Heart right ventricle (tissue), 16 donors: ENCODE data around the gene CUL2. TPM values are rescaled to one million over a fixed set of nuclear protein-coding genes. Genes with fewer than 3 reads are reported as not detected.

Experiments used
- ATAC-seq, 8 donors: fragments of 200-7000 bp; cut with Tn5 transposase; one replicate each; pipeline ENCODE4 v1.9.1; 2020; ENCODE audit warnings: mild to moderate bottlenecking in 8 of 8, moderate library complexity in 8 of 8, moderate number of reproducible peaks in 1 of 8
- DNase-seq, 2 donors: peaks; one replicate each; pipeline ENCODE4 v3.0.0-alpha.2; 2020
- H3K27ac ChIP-seq, 10 donors: fragments of 200-600 bp; sonication (generic) in 2 of 10; one replicate each; pipeline versions ENCODE4 v1.5.0 to v1.8.0; 2020 to 2022; ENCODE audit warnings: mild to moderate bottlenecking in 3 of 10
- H3K27me3 ChIP-seq, 7 donors: fragments of 200-600 bp; one replicate each; pipeline ENCODE4 v1.8.0; 2021 to 2022; ENCODE audit warnings: mild to moderate bottlenecking in 2 of 7
- H3K36me3 ChIP-seq, 9 donors: fragments of 200-600 bp; sonication (generic) in 1 of 9; one replicate each; pipeline versions ENCODE4 v1.5.0 to v1.8.0; 2020 to 2022; ENCODE audit warnings: mild to moderate bottlenecking in 2 of 9
- H3K4me1 ChIP-seq, 9 donors: fragments of 200-600 bp; sonication (generic) in 1 of 9; one replicate each; pipeline versions ENCODE4 v1.5.0 to v1.8.0; 2020 to 2022; ENCODE audit warnings: mild to moderate bottlenecking in 4 of 9
- H3K4me3 ChIP-seq, 10 donors: fragments of 200-600 bp; sonication (generic) in 2 of 10; one replicate each; pipeline versions ENCODE4 v1.5.0 to v1.8.0; 2020 to 2022; ENCODE audit warnings: mild to moderate bottlenecking in 7 of 10, moderate library complexity in 2 of 10
- H3K9me3 ChIP-seq, 11 donors: fragments of 200-600 bp in 10 of 11; sonication (generic) in 2 of 11; one replicate each; pipeline versions ENCODE4 v1.5.0 to v1.8.0; 2013 to 2022; ENCODE audit warnings: mild to moderate bottlenecking in 2 of 11, control low read depth in 1 of 11, moderate library complexity in 1 of 11
- WGBS, 2 donors: extraction: QIAGEN DNeasy Blood & Tissue Kit; methylation state at CpG; one replicate each; pipeline ENCODE4 v1.1.7; 2013; ENCODE audit warnings: inconsistent platforms in 1 of 2; 5-methylcytosine and 5-hydroxymethylcytosine counted together
- intact Hi-C, 10 donors: fragments of 100-400 bp; cut with DNase I; formaldehyde crosslinking; loops; one replicate each; pipeline versions ENCODE4 v1.11.1 to v1.14.2; 2022
- long read RNA-seq, 3 donors: library from polyadenylated mRNA; unstranded; transcript quantifications; one replicate each; pipeline ENCODE4 v2.0.0, GENCODE V29; 2020 to 2021
- polyA plus RNA-seq, 2 donors: library from polyadenylated mRNA; stranded (reverse); fragments of 200-250 nt; gene quantifications; one replicate each; pipeline ENCODE4 v1.2.3, GENCODE V29; 2013
- total RNA-seq, 10 donors: library from RNA; stranded (reverse); fragmentation: NEBNext Ultra II Directional in 3 of 10; extraction: Animal tissue kit (Norgen Biotek cat#: 25700) in 3 of 10; gene quantifications; one replicate each; pipeline versions ENCODE4 v1.2.1 to v1.2.4, GENCODE V29; 2021 to 2023
- TF ChIP-seq, protein P1 (sequence below), 9 donors: fragments of 200-600 bp; sonication (generic) in 2 of 9; IDR thresholded peaks; one replicate each; pipeline versions ENCODE4 v1.5.0 to v1.8.0; 2021 to 2022; ENCODE audit warnings: antibody characterized with exemption in 9 of 9, mild to moderate bottlenecking in 5 of 9, moderate library complexity in 1 of 9
- donor health status: Arrhythmogenic right ventricular cardiomyopathy.
- donor health status: ischemic (EF 13 %, LVEDD 7.1; RV severe dilation, severe dysfunction).
- donor health status: healthy with polysubstance abuse.
- donor health status: DM: no; HTN: yes; CAD: no.
- donor health status: DM: no; HTN: no; CAD: no.
- donor health status: ischemic (EF 25% LVEDD 6.9; RV normal size, moderate dysfunction).
- donor health status: ischemic (EF 25% LVEDD 5.7; RV mildly dilated, moderate dysfunction).
- donor health status: healthy.
- donor health status: DM: yes; HTN: yes; CAD: no.
- donor health status: Ischemic cardiomyopathy.
- donor health status: ischemic (EF 35%, LVEDD 5.7; RV mildly dilated, moderate dysfunction).
- donor health status: nonischemic (EF 11% LVEDD 7.7; RV severe dilation, severe dysfunction).
- donor health status: DM: yes; HTN: yes; CAD: no.
- donor health status: PGD.
- donor health status: ischemic (EF 29% LVEDD 5.4; RV normal size, mild dysfunction).
- donor health status: nonischemic (EF 23%, LVEDD 6.1; RV moderate dilation, normal function).

CUL2 gene
- total RNA-seq (10 to 100 TPM; 28.3 to 39.8 (median 38.0) TPM), polyA plus RNA-seq (10 to 100 TPM in 1 of 2 donors, 1 to 10 TPM in 1; 5.7 to 15.3 TPM)
- long read RNA-seq, donor 1, full-length matches to known transcripts: 42 of 62 reads
- long read RNA-seq, donor 1, partial matches to known transcripts: 18 of 62 reads
- long read RNA-seq, donor 1, other reads (novel, unspliced or antisense): 2 of 62 reads
- long read RNA-seq, donor 2, full-length matches to known transcripts: 49 of 75 reads
- long read RNA-seq, donor 2, partial matches to known transcripts: 15 of 75 reads
- long read RNA-seq, donor 2, other reads (novel, unspliced or antisense): 11 of 75 reads
- long read RNA-seq, donor 3, full-length matches to known transcripts: 101 of 155 reads
- long read RNA-seq, donor 3, partial matches to known transcripts: 42 of 155 reads
- long read RNA-seq, donor 3, other reads (novel, unspliced or antisense): 12 of 155 reads

- DNase-seq (peak; percentile 92 to 95), ATAC-seq (peak; percentile 97 to 99 (median 98))
- Histone ChIP-seq H3K4me1 (peaks cover 8 to 48% (median 39%) of the 10 kb centered on the region in 9 donors), H3K27me3 (peaks cover 0 to under 1% (median 0%) of the 10 kb centered on the region in 7 donors), H3K4me3 (peak within 1 kb of the TSS; percentile 62 to 99 (median 91)), H3K9me3 (peaks cover 0 to 9% (median 0%) of the 10 kb centered on the region in 11 donors), H3K36me3 (peaks cover 0 to 7% (median 0%) of the 10 kb centered on the region in 9 donors), H3K27ac (peak within 1 kb of the TSS; percentile 87 to 99 (median 94))
- TF ChIP-seq, protein P1, sequence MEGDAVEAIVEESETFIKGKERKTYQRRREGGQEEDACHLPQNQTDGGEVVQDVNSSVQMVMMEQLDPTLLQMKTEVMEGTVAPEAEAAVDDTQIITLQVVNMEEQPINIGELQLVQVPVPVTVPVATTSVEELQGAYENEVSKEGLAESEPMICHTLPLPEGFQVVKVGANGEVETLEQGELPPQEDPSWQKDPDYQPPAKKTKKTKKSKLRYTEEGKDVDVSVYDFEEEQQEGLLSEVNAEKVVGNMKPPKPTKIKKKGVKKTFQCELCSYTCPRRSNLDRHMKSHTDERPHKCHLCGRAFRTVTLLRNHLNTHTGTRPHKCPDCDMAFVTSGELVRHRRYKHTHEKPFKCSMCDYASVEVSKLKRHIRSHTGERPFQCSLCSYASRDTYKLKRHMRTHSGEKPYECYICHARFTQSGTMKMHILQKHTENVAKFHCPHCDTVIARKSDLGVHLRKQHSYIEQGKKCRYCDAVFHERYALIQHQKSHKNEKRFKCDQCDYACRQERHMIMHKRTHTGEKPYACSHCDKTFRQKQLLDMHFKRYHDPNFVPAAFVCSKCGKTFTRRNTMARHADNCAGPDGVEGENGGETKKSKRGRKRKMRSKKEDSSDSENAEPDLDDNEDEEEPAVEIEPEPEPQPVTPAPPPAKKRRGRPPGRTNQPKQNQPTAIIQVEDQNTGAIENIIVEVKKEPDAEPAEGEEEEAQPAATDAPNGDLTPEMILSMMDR (IDR thresholded peaks at IDR 0.05): no peak
- intact Hi-C loops: loop anchor here in 1 of 10 donors (5.0 kb wide), 1 partner anchor 897 kb away; no protein-coding TSS in a partner anchor
- 0% methylated on average over 53 to 59 of the region's 59 CpGs for WGBS, 2 donors
These were observed at the start of gene CUL2 for GRCh38 chr10:35090162-35090954. Gene CUL2, minus strand, starts transcription at chr10:35090341. Its CDS starts 19,024 bp downstream, at chr10:35071317.

GRCh38 chr10:35136263-35136815, 46.2 kb upstream of the CUL2 start:
- no peak for DNase-seq
- intact Hi-C loops: loop anchor here in 1 of 10 donors (5.0 kb wide), 1 partner anchor 51 kb away; no protein-coding TSS in a partner anchor
- H3K36me3 ChIP-seq: no peaks in the 10 kb centered on the region
- peaks cover 0 to 35% (median 18%) of the 10 kb centered on the region in 9 donors for H3K4me1 ChIP-seq
- no peak overlapping the region for H3K4me3 ChIP-seq
- peak overlapping the region in 1 of 10 donors; percentile 33 for H3K27ac ChIP-seq
- TF ChIP-seq, protein P1 (IDR thresholded peaks at IDR 0.05): no peak
- peak in 6 of 8 donors; percentile 28 to 69 (median 48) for ATAC-seq
- no peaks in the 10 kb centered on the region for H3K27me3 ChIP-seq
- 63 to 81% methylated on average over 4 of the region's 4 CpGs for WGBS, 2 donors
- H3K9me3 ChIP-seq: no peaks in the 10 kb centered on the region

DNA sequence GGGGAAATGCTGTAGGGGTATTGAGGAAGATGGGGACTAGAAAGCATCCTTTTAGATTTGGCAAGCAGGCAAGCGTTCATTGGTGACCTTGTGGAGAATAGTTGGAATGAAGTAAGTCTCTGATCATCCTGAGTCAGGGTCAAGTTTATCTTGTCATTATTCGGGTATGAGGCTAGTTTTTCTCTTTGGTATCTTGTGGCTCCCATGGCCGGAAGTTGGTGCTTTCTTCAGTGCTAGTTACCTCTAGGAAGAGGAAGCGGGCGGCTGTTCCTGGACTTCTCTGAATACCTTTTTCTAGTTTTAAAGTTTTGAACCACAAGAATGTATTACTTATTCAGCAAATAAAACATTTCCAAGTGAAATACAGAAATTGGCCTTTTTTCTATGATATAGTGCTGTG, 45.7 kb upstream of the CUL2 start:
- Histone ChIP-seq H3K27ac (peak overlapping the region in 1 of 10 donors; percentile 33), H3K4me1 (peaks cover 0 to 35% (median 18%) of the 10 kb centered on the region in 9 donors), H3K9me3 (no peaks in the 10 kb centered on the region), H3K27me3 (no peaks in the 10 kb centered on the region), H3K4me3 (no peak overlapping the region), H3K36me3 (no peaks in the 10 kb centered on the region)
- 65 to 81% methylated on average over 5 of the region's 5 CpGs for WGBS, 2 donors
- DNase-seq: no peak
- TF ChIP-seq, protein P1 (IDR thresholded peaks at IDR 0.05): no peak
- no peak for ATAC-seq
- intact Hi-C loops: loop anchor here in 1 of 10 donors (5.0 kb wide), 1 partner anchor 51 kb away; no protein-coding TSS in a partner anchor

GRCh38 chr10:35133586-35133985, 43.4 kb upstream of the CUL2 start:
- intact Hi-C loops: no loop called here
- no peaks in the 10 kb centered on the region for H3K36me3 ChIP-seq
- peaks cover 0 to 50% (median 25%) of the 10 kb centered on the region in 9 donors for H3K4me1 ChIP-seq
- WGBS, 2 donors: 46 to 95% methylated on average over 1 of the region's 1 CpG
- TF ChIP-seq, protein P1 (IDR thresholded peaks at IDR 0.05): no peak
- no peak overlapping the region for H3K4me3 ChIP-seq
- ATAC-seq: no peak
- H3K27me3 ChIP-seq: no peaks in the 10 kb centered on the region
- no peaks in the 10 kb centered on the region for H3K9me3 ChIP-seq
- DNase-seq: no peak
- no peak overlapping the region for H3K27ac ChIP-seq
